Osteoblast (primary cell): ENCODE measurements around the gene HES6. TPM values are rescaled to one million over a fixed set of nuclear protein-coding genes. Genes with fewer than 3 reads are reported as not detected.
A peak's percentile ranks its signal among the peaks of the same experiment; 100 is the strongest.

Experiments used
- DNase-seq: peaks from one replicate; pipeline ENCODE4 v3.0.0; 2011; ENCODE audit warnings: low spot score, mixed read lengths; ENCODE audit not compliant: insufficient read length; ENCODE audit errors: missing footprints
- H2AFZ ChIP-seq: 2 replicates; pipeline ENCODE4 v1.6.0; 2011; ENCODE audit warnings: mild to moderate bottlenecking, low read length
- H3K27ac ChIP-seq: 2 replicates; pipeline ENCODE4 v1.5.1; 2011; ENCODE audit warnings: mild to moderate bottlenecking, low read depth, low read length, moderate library complexity
- H3K27me3 ChIP-seq: 2 replicates; pipeline ENCODE4 v1.6.0; 2012; ENCODE audit warnings: mild to moderate bottlenecking, control low read depth, inconsistent platforms, low read length, moderate library complexity; ENCODE audit not compliant: insufficient read depth
- H3K36me3 ChIP-seq: 2 replicates; pipeline ENCODE4 v1.5.1; 2011; ENCODE audit warnings: mild to moderate bottlenecking, low read length, control low read depth, moderate library complexity; ENCODE audit not compliant: insufficient read depth
- H3K4me1 ChIP-seq: 2 replicates; pipeline ENCODE4 v1.5.1; 2011; ENCODE audit warnings: mild to moderate bottlenecking, low read length, control low read depth, moderate library complexity; ENCODE audit not compliant: insufficient read depth
- H3K4me2 ChIP-seq: 2 replicates; pipeline ENCODE4 v1.6.0; 2011; ENCODE audit warnings: mild to moderate bottlenecking, low read length; ENCODE audit not compliant: insufficient read depth
- H3K4me3 ChIP-seq: fragments of 200-600 bp; sonication (generic); 3 replicates; pipeline ENCODE4 v1.5.1; 2012; ENCODE audit warnings: mild to moderate bottlenecking, low read length, inconsistent platforms; ENCODE audit not compliant: insufficient read depth
- H3K79me2 ChIP-seq: 2 replicates; pipeline ENCODE4 v1.6.0; 2012; ENCODE audit warnings: mild to moderate bottlenecking, low read length, control low read depth, inconsistent platforms; ENCODE audit not compliant: insufficient read depth
- H3K9me3 ChIP-seq: 2 replicates; pipeline ENCODE4 v1.5.1; 2011; ENCODE audit warnings: low read depth, low read length, control low read depth
- H4K20me1 ChIP-seq: 2 replicates; pipeline ENCODE4 v1.6.0; 2012; ENCODE audit warnings: mild to moderate bottlenecking, low read length, control low read depth; ENCODE audit not compliant: insufficient read depth
- total RNA-seq: library from RNA; depleted of rRNA; stranded (reverse); fragments of >200 nt; gene quantifications from 2 replicates; pipeline ENCODE4 v1.2.3, GENCODE V29; 2012
- TF ChIP-seq, protein P1 (sequence below): IDR thresholded peaks from 2 replicates; pipeline ENCODE4 v1.5.1; 2011; ENCODE audit warnings: mild to moderate bottlenecking, low read depth, low read length, moderate library complexity; ENCODE audit errors: extremely low read depth

Gene HES6
- total RNA-seq, 1 donor, result 4.0 TPM

DNA sequence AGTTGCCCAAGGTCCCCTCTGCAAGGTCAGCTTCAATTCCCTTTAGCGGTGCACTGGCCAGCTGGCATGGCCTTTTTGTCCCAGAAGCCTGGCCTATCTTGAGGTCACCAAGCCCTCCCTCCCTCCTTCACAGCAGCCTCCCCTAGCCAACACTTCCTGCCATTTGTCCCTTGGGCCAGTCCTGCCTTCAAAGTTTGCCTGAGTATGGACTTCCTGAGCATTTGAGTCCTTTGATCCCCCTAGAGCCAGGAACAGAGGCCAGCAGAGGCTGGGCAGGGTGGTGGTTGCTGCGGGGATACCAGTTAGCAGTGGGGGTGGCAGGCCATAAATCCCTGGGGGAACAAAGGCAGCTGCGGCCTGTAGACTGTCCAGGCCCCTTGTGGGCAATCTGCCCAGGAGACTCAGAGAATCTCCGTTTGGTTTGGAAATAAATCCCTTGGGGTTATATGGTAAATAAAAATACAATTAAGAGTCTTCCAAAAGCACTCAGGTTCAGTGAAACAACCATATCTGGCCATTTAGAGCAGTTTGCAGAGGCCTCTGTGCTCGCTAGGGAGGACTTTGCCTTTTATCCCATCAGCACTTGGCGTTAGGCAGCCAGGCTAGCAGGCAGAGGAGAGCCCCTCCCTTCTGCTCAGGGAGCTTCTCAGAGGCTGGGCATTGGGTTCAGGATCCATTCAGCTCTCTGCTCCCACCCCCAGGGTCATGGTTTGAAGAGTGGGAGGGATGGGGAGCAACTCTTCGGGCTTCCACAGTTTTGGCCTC is 3.1 kb upstream of the HES6 start:
- no peaks in the 10 kb centered on the region for H3K79me2 ChIP-seq
- H3K4me2 ChIP-seq, result no peak overlapping the region
- no peaks in the 10 kb centered on the region for H3K4me1 ChIP-seq
- H3K27ac ChIP-seq, result no peak overlapping the region
- peaks cover 29% of the 10 kb centered on the region for H3K27me3 ChIP-seq
- no peaks in the 10 kb centered on the region for H3K9me3 ChIP-seq
- no peaks in the 10 kb centered on the region for H3K36me3 ChIP-seq
- no peak for DNase-seq
- H4K20me1 ChIP-seq, result no peaks in the 10 kb centered on the region
- TF ChIP-seq, protein P1, sequence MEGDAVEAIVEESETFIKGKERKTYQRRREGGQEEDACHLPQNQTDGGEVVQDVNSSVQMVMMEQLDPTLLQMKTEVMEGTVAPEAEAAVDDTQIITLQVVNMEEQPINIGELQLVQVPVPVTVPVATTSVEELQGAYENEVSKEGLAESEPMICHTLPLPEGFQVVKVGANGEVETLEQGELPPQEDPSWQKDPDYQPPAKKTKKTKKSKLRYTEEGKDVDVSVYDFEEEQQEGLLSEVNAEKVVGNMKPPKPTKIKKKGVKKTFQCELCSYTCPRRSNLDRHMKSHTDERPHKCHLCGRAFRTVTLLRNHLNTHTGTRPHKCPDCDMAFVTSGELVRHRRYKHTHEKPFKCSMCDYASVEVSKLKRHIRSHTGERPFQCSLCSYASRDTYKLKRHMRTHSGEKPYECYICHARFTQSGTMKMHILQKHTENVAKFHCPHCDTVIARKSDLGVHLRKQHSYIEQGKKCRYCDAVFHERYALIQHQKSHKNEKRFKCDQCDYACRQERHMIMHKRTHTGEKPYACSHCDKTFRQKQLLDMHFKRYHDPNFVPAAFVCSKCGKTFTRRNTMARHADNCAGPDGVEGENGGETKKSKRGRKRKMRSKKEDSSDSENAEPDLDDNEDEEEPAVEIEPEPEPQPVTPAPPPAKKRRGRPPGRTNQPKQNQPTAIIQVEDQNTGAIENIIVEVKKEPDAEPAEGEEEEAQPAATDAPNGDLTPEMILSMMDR, result no peak
- no peak overlapping the region for H3K4me3 ChIP-seq
- no peak overlapping the region for H2AFZ ChIP-seq

DNA sequence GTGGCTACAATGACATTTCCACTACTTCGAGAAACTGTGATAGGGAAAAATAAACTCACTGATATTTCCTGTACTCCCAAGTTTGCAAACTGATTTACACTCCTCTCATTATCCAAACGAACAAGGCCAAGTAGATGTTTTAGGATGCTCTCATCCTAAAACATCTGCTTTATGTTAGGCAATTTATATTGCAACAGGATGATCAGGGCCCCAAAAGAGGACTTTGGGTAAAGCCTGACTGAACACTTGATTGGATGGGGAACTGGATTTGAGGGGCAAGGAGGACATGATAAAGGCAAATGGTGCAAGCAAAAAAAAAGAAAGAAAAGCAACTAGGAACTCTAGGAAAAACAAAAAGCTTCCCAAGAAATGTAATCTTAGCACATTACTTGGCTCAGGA is 2.1 kb upstream of the HES6 start:
- no peaks in the 10 kb centered on the region for H4K20me1 ChIP-seq
- TF ChIP-seq, protein P1, result no peak
- H3K27me3 ChIP-seq, result peaks cover 39% of the 10 kb centered on the region
- H3K4me2 ChIP-seq, result no peak overlapping the region
- no peak overlapping the region for H3K27ac ChIP-seq
- H3K9me3 ChIP-seq, result no peaks in the 10 kb centered on the region
- H3K36me3 ChIP-seq, result no peaks in the 10 kb centered on the region
- H2AFZ ChIP-seq, result no peak overlapping the region
- DNase-seq, result no peak
- no peaks in the 10 kb centered on the region for H3K79me2 ChIP-seq
- no peak overlapping the region for H3K4me3 ChIP-seq
- H3K4me1 ChIP-seq, result no peaks in the 10 kb centered on the region

DNA sequence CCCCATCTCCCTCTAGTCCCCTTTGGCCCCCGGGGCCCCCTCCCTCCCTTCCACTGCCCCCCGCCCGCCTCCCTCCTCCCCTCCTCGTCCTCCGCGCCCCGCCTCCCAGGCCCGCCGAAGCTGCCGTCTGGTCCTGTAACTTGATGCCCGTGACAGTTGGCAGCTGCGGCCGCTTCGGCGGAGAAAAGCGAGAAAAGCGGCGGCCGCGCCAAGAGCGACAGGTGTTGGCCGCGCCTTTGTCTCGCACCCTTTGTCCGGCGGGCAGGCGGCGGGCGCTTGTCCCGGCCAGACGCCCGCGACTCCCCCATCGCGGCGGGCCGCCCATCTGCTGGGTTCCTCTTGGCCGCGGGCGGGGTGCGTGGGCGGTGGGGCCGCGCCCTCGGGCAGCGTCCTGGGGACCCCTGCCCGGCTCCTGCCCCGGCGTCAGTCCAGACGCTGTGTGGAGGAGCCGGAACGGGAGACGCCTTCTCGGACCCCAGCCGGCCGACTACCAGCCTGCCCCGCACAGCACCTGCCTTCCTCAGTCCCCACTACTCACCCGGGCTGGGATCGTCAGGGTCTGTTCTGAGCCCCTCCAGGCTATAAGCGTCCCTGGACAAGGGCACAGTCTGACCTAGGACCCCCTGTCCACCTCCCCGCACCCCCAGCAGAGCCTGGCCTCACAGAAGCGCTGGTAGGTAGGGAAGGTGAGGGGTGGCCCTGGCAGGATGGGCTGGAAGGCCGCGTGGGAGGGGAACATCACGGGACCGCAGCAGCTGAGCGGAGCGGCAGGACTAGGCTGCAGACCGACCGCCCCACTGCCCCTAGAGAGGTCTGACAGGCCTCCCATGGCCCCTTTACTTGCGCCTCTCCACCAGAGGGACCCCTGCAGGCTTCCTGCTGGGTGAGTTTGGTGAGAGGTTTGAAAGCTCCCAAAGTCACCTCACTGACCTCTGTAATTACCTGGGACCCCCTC is 1.2 kb upstream of the HES6 start:
- TF ChIP-seq, protein P1, result no peak
- H2AFZ ChIP-seq, result no peak overlapping the region
- H4K20me1 ChIP-seq, result no peaks in the 10 kb centered on the region
- no peaks in the 10 kb centered on the region for H3K4me1 ChIP-seq
- no peaks in the 10 kb centered on the region for H3K79me2 ChIP-seq
- no peaks in the 10 kb centered on the region for H3K36me3 ChIP-seq
- no peak overlapping the region for H3K4me2 ChIP-seq
- peaks cover 48% of the 10 kb centered on the region for H3K27me3 ChIP-seq
- no peaks in the 10 kb centered on the region for H3K9me3 ChIP-seq
- DNase-seq, result peak; percentile 87
- no peak overlapping the region for H3K4me3 ChIP-seq
- H3K27ac ChIP-seq, result no peak overlapping the region

GRCh38 chr2:238239543-238239862 is 335 bp downstream of the HES6 start:
- no peaks in the 10 kb centered on the region for H4K20me1 ChIP-seq
- TF ChIP-seq, protein P1, result no peak
- no peak overlapping the region for H2AFZ ChIP-seq
- H3K4me1 ChIP-seq, result no peaks in the 10 kb centered on the region
- no peaks in the 10 kb centered on the region for H3K79me2 ChIP-seq
- no peak overlapping the region for H3K27ac ChIP-seq
- peaks cover 58% of the 10 kb centered on the region for H3K27me3 ChIP-seq
- H3K4me2 ChIP-seq, result peak overlapping the region; percentile 77
- no peaks in the 10 kb centered on the region for H3K36me3 ChIP-seq
- peak overlapping the region; percentile 70 for H3K4me3 ChIP-seq
- peak; percentile 95 for DNase-seq
- no peaks in the 10 kb centered on the region for H3K9me3 ChIP-seq
